Neural cell (in vitro differentiated cells): ENCODE measurements around the gene L3MBTL2. TPM values are rescaled to one million over a fixed set of nuclear protein-coding genes. Genes with fewer than 3 reads are reported as not detected.

Experiments used
- H2AFZ ChIP-seq: fragments of 200-600, 300-800 bp; sonication (generic), shearing (Covaris generic); 2 replicates; pipeline ENCODE4 v1.6.0; 2014; ENCODE audit warnings: low read depth, mild to moderate bottlenecking, antibody characterized with exemption, low read length, moderate library complexity
- H3F3A ChIP-seq: fragments of 200-600 bp; shearing (Covaris generic); 2 replicates; pipeline ENCODE4 v1.6.1; 2016; ENCODE audit warnings: mild to moderate bottlenecking, moderate library complexity, mixed read lengths, antibody characterized with exemption, low read length; ENCODE audit not compliant: insufficient read depth, poor library complexity, severe bottlenecking
- H3K27ac ChIP-seq: fragments of 200-600, 300-800 bp; sonication (generic), shearing (Covaris generic); 2 replicates; pipeline ENCODE4 v1.5.1; 2014; ENCODE audit warnings: mild to moderate bottlenecking, low read length, moderate library complexity
- H3K27me3 ChIP-seq: fragments of 300-800, 200-600 bp; sonication (generic), shearing (Covaris generic); 2 replicates; pipeline ENCODE4 v1.6.0; 2014; ENCODE audit warnings: mild to moderate bottlenecking, low read depth, low read length, moderate library complexity; ENCODE audit not compliant: insufficient read depth
- H3K36me3 ChIP-seq: fragments of 300-800, 200-600 bp; sonication (generic), shearing (Covaris generic); 2 replicates; pipeline ENCODE4 v1.5.1; 2014; ENCODE audit warnings: mild to moderate bottlenecking, antibody characterized with exemption, low read length, moderate library complexity; ENCODE audit not compliant: insufficient read depth
- H3K4me2 ChIP-seq: fragments of 300-800, 200-600 bp; sonication (generic), shearing (Covaris generic); 2 replicates; pipeline ENCODE4 v1.6.0; 2014; ENCODE audit warnings: mild to moderate bottlenecking, low read length
- H3K4me3 ChIP-seq: fragments of 300-800, 200-600 bp; sonication (generic), shearing (Covaris generic); 2 replicates; pipeline ENCODE4 v1.5.1; 2014; ENCODE audit warnings: mild to moderate bottlenecking, low read length, moderate library complexity
- H3K79me2 ChIP-seq: fragments of 200-600 bp; shearing (Covaris generic); replicated peaks from 2 replicates; pipeline ENCODE4 v1.6.0; 2014; ENCODE audit warnings: mild to moderate bottlenecking, low read length, moderate library complexity; ENCODE audit not compliant: insufficient read depth
- H3K9ac ChIP-seq: fragments of 300-800, 200-600 bp; sonication (generic), shearing (Covaris generic); 2 replicates; pipeline ENCODE4 v1.6.1; 2016; ENCODE audit warnings: mild to moderate bottlenecking, low read length, mixed read lengths
- H3K9me2 ChIP-seq: fragments of 200-600 bp; shearing (Covaris generic); 2 replicates; pipeline ENCODE4 v1.6.1; 2016; ENCODE audit warnings: mild to moderate bottlenecking, low read length, mixed read lengths; ENCODE audit not compliant: insufficient read depth
- H3K9me3 ChIP-seq: fragments of 200-600, 300-800 bp; sonication (generic), shearing (Covaris generic); 2 replicates; pipeline ENCODE4 v1.6.1; 2016; ENCODE audit warnings: mild to moderate bottlenecking, mixed run types, low read length, moderate library complexity, mixed read lengths
- H4K20me1 ChIP-seq: fragments of 200-600 bp; shearing (Covaris generic); 2 replicates; pipeline ENCODE4 v1.6.1; 2016; ENCODE audit warnings: mild to moderate bottlenecking, mixed run types; ENCODE audit not compliant: insufficient read depth
- EP300 ChIP-seq: fragments of 450-650 bp; conservative IDR thresholded peaks from 2 replicates; pipeline ENCODE4 v1.6.1; 2014; ENCODE audit warnings: antibody characterized with exemption, mild to moderate bottlenecking, moderate library complexity; ENCODE audit not compliant: poor library complexity, severe bottlenecking
- EZH2 ChIP-seq: fragments of 200-600, 300-800 bp; shearing (Covaris generic), sonication (generic); IDR thresholded peaks from 2 replicates; pipeline ENCODE4 v1.6.1; 2014; ENCODE audit warnings: antibody characterized with exemption, low read length, borderline replicate concordance, mild to moderate bottlenecking; ENCODE audit not compliant: insufficient read depth, poor library complexity, severe bottlenecking
- MXI1 ChIP-seq: fragments of 450-650 bp; conservative IDR thresholded peaks from 2 replicates; pipeline ENCODE4 v1.6.1; 2014; ENCODE audit warnings: antibody characterized with exemption, mild to moderate bottlenecking; ENCODE audit not compliant: poor library complexity, severe bottlenecking
- POLR2AphosphoS5 ChIP-seq: IDR thresholded peaks from 2 replicates; pipeline ENCODE4 v1.6.1; 2012
- RAD21 ChIP-seq: fragments of 450-650 bp; conservative IDR thresholded peaks from 2 replicates; pipeline ENCODE4 v1.6.1; 2014; ENCODE audit warnings: antibody characterized with exemption, mild to moderate bottlenecking, moderate library complexity
- SMC3 ChIP-seq: fragments of 450-650 bp; conservative IDR thresholded peaks from 2 replicates; pipeline ENCODE4 v1.6.1; 2014; ENCODE audit warnings: antibody characterized with exemption, mild to moderate bottlenecking, moderate library complexity; ENCODE audit not compliant: poor library complexity
- TAF1 ChIP-seq: IDR thresholded peaks from 2 replicates; pipeline ENCODE4 v1.6.1; 2012; ENCODE audit warnings: low read depth
- polyA plus RNA-seq: library from polyadenylated mRNA; depleted of rRNA; stranded (reverse); fragments of >200 nt; gene quantifications from 2 replicates; pipeline ENCODE4 v1.2.3, GENCODE V29; 2014
- TF ChIP-seq, protein P1 (sequence below): fragments of 450-650 bp; IDR thresholded peaks from 2 replicates; pipeline ENCODE4 v1.5.1; 2014; ENCODE audit warnings: antibody characterized with exemption, mild to moderate bottlenecking, moderate library complexity; ENCODE audit not compliant: poor library complexity, severe bottlenecking
- TF ChIP-seq, protein P2 (sequence below): IDR thresholded peaks from 2 replicates; pipeline ENCODE4 v1.6.1; 2012; ENCODE audit warnings: borderline replicate concordance

Gene L3MBTL2
- polyA plus RNA-seq, 1 donor from 2014 or later: 32.5 TPM

DNA sequence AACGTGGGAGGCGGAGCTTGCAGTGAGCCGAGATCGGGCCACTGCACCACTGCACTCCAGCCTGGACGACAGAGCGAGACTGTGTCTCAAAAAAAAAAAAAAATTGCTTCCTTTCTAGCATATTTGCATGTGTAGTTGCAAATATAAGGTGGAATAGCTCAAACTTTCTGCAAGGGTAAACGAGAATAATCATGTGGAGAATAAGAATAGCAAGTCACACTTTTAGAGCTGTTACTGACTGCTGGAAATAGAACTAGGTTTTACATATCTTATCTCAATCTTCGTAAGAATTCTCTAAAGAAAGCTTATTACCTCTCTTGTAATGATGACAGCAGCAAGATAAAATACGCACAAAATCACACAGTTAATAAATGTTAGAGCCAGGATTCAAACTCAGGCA is 1.6 kb downstream of the L3MBTL2 start:
- no peaks in the 10 kb centered on the region for H4K20me1 ChIP-seq
- no peak overlapping the region for H3K4me3 ChIP-seq
- H3K79me2 ChIP-seq: peaks cover 9% of the 10 kb centered on the region
- no peaks in the 10 kb centered on the region for H3K9me3 ChIP-seq
- no peak overlapping the region for H3K9ac ChIP-seq
- no peak overlapping the region for H3K27ac ChIP-seq
- H3K9me2 ChIP-seq: no peaks in the 10 kb centered on the region
- no peak overlapping the region for H2AFZ ChIP-seq
- TF ChIP-seq POLR2AphosphoS5 (no peak), TAF1 (no peak), EZH2 (no peak)
- TF ChIP-seq, protein P1, sequence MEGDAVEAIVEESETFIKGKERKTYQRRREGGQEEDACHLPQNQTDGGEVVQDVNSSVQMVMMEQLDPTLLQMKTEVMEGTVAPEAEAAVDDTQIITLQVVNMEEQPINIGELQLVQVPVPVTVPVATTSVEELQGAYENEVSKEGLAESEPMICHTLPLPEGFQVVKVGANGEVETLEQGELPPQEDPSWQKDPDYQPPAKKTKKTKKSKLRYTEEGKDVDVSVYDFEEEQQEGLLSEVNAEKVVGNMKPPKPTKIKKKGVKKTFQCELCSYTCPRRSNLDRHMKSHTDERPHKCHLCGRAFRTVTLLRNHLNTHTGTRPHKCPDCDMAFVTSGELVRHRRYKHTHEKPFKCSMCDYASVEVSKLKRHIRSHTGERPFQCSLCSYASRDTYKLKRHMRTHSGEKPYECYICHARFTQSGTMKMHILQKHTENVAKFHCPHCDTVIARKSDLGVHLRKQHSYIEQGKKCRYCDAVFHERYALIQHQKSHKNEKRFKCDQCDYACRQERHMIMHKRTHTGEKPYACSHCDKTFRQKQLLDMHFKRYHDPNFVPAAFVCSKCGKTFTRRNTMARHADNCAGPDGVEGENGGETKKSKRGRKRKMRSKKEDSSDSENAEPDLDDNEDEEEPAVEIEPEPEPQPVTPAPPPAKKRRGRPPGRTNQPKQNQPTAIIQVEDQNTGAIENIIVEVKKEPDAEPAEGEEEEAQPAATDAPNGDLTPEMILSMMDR: no peak
- no peaks in the 10 kb centered on the region for H3K36me3 ChIP-seq
- H3F3A ChIP-seq: no peaks in the 10 kb centered on the region
- H3K27me3 ChIP-seq: no peaks in the 10 kb centered on the region
- no peak overlapping the region for H3K4me2 ChIP-seq

DNA sequence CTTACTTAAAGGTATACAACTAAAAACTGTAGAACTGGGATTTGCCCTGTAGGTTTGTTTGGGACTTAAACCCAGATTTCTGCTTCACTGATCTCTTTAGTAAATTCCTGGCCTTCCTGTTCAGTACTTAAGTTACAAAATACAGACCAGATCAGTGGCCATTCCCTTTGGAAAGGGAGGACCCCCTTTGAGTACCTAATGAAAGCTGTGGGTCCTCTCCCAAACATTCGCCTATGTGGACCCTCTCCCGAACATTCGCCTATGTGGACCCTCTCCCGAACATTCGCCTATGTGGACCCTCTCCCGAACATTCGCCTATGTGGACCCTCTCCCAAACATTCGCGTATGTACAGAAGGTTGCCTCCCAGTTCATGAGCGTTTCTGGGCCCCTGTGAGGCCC is 10.3 kb downstream of the L3MBTL2 start:
- Histone ChIP-seq H3F3A (no peaks in the 10 kb centered on the region), H3K4me3 (no peak overlapping the region), H3K27me3 (no peaks in the 10 kb centered on the region), H3K36me3 (no peaks in the 10 kb centered on the region), H4K20me1 (no peaks in the 10 kb centered on the region), H3K27ac (no peak overlapping the region), H3K79me2 (no peaks in the 10 kb centered on the region), H3K9me3 (no peaks in the 10 kb centered on the region), H3K9me2 (no peaks in the 10 kb centered on the region), H2AFZ (no peak overlapping the region), H3K9ac (no peak overlapping the region), H3K4me2 (no peak overlapping the region)
- TF ChIP-seq, protein P2, sequence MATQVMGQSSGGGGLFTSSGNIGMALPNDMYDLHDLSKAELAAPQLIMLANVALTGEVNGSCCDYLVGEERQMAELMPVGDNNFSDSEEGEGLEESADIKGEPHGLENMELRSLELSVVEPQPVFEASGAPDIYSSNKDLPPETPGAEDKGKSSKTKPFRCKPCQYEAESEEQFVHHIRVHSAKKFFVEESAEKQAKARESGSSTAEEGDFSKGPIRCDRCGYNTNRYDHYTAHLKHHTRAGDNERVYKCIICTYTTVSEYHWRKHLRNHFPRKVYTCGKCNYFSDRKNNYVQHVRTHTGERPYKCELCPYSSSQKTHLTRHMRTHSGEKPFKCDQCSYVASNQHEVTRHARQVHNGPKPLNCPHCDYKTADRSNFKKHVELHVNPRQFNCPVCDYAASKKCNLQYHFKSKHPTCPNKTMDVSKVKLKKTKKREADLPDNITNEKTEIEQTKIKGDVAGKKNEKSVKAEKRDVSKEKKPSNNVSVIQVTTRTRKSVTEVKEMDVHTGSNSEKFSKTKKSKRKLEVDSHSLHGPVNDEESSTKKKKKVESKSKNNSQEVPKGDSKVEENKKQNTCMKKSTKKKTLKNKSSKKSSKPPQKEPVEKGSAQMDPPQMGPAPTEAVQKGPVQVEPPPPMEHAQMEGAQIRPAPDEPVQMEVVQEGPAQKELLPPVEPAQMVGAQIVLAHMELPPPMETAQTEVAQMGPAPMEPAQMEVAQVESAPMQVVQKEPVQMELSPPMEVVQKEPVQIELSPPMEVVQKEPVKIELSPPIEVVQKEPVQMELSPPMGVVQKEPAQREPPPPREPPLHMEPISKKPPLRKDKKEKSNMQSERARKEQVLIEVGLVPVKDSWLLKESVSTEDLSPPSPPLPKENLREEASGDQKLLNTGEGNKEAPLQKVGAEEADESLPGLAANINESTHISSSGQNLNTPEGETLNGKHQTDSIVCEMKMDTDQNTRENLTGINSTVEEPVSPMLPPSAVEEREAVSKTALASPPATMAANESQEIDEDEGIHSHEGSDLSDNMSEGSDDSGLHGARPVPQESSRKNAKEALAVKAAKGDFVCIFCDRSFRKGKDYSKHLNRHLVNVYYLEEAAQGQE: no peak
- TF ChIP-seq, protein P1: no peak
- no peak for TF ChIP-seq MXI1
- TF ChIP-seq RAD21: no peak
- TF ChIP-seq SMC3: no peak
- no peak for TF ChIP-seq EZH2
- no peak for TF ChIP-seq EP300
- TF ChIP-seq TAF1: no peak
- TF ChIP-seq POLR2AphosphoS5: no peak
